Measurements from ENCODE around the gene GPR75.
"Not testable (repeated sequence)": the region's sequence is repeated elsewhere in the genome, so short reads cannot be mapped to it uniquely, and the experiment has no call there.

GPR75 gene

DNA sequence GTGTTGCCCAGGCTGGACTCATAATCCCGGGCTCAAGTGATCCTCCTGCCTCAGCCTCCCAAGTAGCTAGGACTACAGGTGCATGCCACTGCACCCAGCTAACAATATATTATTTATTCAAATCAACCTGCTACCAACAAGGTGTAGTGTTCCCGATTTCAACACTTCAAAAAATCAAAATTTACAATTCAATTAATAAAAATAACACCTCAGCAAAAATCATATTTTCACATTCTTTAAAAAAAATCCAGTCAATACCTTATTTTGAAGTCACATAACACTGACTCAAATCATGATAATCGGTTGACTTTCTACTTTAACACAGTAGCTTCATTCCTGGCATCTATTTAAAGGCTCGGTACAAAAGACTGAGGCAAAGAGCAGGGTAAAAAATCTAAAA, 7.2 kb downstream of the GPR75 start:
- Histone ChIP-seq H3K4me3 (replicated peaks; ENCODE audit: insufficient read depth, low read length) (no peak overlapping the region), H3K27me3 (ENCODE audit: insufficient read depth, poor library complexity, severe bottlenecking) (no peaks in the 10 kb centered on the region), H3K27ac (replicated peaks) (no peak overlapping the region)
- TF ChIP-seq POLR2AphosphoS5 (IDR thresholded peaks at IDR 0.05; ENCODE audit: low read depth), result no peak
- no peak for TF ChIP-seq GABPA (IDR thresholded peaks at IDR 0.05; ENCODE audit: low read depth)
- no peak for TF ChIP-seq SPI1 (IDR thresholded peaks at IDR 0.05; ENCODE audit: borderline replicate concordance, low read depth)
- no peak for DNase-seq (ENCODE audit: low read depth in 1 of 2, low spot score in 1 of 2)

DNA sequence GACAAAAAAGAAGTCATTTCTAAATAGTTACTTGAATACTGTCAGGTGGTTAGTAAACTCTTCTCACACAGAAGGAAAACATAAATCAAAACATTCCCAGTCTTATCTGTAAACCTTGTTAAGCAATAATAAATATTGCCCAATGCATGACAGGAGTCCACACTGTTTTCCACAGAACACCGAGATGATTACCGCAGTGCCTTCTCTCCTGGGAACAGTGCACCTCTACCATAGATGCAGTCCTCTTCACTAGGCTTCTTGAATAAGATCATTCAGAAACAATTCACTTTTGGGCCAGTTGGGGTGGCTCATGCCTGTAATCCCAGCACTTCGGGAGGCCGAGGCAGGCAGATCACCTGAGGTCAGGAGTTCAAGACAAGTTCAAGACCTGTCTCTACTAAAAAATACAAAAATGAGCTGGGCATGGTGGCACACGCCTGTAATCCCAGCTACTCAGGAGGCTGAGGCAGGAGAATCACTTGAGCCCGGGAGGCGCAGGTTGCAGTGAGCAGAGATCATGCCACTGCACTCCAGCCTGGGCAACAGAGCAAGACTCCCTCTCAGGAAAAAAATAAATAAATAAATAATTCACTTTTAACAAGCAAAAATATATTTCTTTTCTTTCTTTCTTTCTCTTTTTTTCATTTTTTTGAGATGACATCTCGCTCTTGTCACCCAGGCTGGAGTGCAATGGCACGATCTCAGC, 8.6 kb downstream of the GPR75 start:
- DNase-seq (ENCODE audit: low read depth in 1 of 2, low spot score in 1 of 2); H3K4me3 ChIP-seq (replicated peaks; ENCODE audit: insufficient read depth, low read length); H3K27me3 ChIP-seq (ENCODE audit: insufficient read depth, poor library complexity, severe bottlenecking); H3K27ac ChIP-seq (replicated peaks): not testable (repeated sequence)

DNA sequence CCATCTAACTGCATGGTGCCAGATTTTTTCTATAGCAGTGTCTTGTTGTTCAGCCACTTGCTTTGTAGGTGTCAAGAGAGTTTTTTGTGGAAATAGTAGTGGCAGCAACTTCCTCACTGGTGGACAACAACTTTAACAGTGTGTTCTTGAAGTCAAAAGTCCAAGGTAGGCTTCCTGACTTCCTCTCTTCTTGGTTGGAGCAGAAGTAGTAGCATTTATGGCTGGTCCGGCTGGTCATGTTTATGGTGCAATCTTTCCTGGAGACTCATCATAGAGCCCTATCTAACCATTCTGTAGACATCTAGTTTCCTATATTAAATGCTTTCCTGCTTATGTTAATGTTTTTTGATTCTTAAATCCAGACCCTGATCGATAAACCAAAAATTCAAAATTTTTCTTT, 11.7 kb downstream of the GPR75 start:
- peak; percentile 6 to 53 for DNase-seq (ENCODE audit: low read depth in 1 of 2, low spot score in 1 of 2)
- no peak overlapping the region for H3K4me3 ChIP-seq (replicated peaks; ENCODE audit: insufficient read depth, low read length)
- no peaks in the 10 kb centered on the region for H3K27me3 ChIP-seq (ENCODE audit: insufficient read depth, poor library complexity, severe bottlenecking)
- no peak overlapping the region for H3K27ac ChIP-seq (replicated peaks)
- peak; percentile 84 for TF ChIP-seq SPI1 (IDR thresholded peaks at IDR 0.05; ENCODE audit: borderline replicate concordance, low read depth)
- TF ChIP-seq, protein P1, sequence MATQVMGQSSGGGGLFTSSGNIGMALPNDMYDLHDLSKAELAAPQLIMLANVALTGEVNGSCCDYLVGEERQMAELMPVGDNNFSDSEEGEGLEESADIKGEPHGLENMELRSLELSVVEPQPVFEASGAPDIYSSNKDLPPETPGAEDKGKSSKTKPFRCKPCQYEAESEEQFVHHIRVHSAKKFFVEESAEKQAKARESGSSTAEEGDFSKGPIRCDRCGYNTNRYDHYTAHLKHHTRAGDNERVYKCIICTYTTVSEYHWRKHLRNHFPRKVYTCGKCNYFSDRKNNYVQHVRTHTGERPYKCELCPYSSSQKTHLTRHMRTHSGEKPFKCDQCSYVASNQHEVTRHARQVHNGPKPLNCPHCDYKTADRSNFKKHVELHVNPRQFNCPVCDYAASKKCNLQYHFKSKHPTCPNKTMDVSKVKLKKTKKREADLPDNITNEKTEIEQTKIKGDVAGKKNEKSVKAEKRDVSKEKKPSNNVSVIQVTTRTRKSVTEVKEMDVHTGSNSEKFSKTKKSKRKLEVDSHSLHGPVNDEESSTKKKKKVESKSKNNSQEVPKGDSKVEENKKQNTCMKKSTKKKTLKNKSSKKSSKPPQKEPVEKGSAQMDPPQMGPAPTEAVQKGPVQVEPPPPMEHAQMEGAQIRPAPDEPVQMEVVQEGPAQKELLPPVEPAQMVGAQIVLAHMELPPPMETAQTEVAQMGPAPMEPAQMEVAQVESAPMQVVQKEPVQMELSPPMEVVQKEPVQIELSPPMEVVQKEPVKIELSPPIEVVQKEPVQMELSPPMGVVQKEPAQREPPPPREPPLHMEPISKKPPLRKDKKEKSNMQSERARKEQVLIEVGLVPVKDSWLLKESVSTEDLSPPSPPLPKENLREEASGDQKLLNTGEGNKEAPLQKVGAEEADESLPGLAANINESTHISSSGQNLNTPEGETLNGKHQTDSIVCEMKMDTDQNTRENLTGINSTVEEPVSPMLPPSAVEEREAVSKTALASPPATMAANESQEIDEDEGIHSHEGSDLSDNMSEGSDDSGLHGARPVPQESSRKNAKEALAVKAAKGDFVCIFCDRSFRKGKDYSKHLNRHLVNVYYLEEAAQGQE (IDR thresholded peaks at IDR 0.05; ENCODE audit: insufficient replicate concordance, low read depth), result no peak

GRCh38 chr2:53843595-53843994, 16.2 kb downstream of the GPR75 start:
- TF ChIP-seq, protein P2, sequence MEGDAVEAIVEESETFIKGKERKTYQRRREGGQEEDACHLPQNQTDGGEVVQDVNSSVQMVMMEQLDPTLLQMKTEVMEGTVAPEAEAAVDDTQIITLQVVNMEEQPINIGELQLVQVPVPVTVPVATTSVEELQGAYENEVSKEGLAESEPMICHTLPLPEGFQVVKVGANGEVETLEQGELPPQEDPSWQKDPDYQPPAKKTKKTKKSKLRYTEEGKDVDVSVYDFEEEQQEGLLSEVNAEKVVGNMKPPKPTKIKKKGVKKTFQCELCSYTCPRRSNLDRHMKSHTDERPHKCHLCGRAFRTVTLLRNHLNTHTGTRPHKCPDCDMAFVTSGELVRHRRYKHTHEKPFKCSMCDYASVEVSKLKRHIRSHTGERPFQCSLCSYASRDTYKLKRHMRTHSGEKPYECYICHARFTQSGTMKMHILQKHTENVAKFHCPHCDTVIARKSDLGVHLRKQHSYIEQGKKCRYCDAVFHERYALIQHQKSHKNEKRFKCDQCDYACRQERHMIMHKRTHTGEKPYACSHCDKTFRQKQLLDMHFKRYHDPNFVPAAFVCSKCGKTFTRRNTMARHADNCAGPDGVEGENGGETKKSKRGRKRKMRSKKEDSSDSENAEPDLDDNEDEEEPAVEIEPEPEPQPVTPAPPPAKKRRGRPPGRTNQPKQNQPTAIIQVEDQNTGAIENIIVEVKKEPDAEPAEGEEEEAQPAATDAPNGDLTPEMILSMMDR (IDR thresholded peaks at IDR 0.05; ENCODE audit: insufficient read depth, low read length), result no peak
- no peak for TF ChIP-seq SPI1 (IDR thresholded peaks at IDR 0.05; ENCODE audit: borderline replicate concordance, low read depth)
- TF ChIP-seq GABPA (IDR thresholded peaks at IDR 0.05; ENCODE audit: low read depth), result no peak
- TF ChIP-seq, protein P1 (IDR thresholded peaks at IDR 0.05; ENCODE audit: insufficient replicate concordance, low read depth), result no peak
- H3K27me3 ChIP-seq (ENCODE audit: insufficient read depth, poor library complexity, severe bottlenecking), result no peaks in the 10 kb centered on the region

GRCh38 chr2:53842891-53843290, 16.9 kb downstream of the GPR75 start:
- H3K27ac ChIP-seq (replicated peaks), result no peak overlapping the region
- no peaks in the 10 kb centered on the region for H3K27me3 ChIP-seq (ENCODE audit: insufficient read depth, poor library complexity, severe bottlenecking)
- DNase-seq (ENCODE audit: low read depth in 1 of 2, low spot score in 1 of 2), result no peak
- H3K4me3 ChIP-seq (replicated peaks; ENCODE audit: insufficient read depth, low read length), result no peak overlapping the region
- TF ChIP-seq, protein P2 (IDR thresholded peaks at IDR 0.05; ENCODE audit: insufficient read depth, low read length), result no peak
- no peak for TF ChIP-seq SPI1 (IDR thresholded peaks at IDR 0.05; ENCODE audit: borderline replicate concordance, low read depth)
- TF ChIP-seq, protein P1 (IDR thresholded peaks at IDR 0.05; ENCODE audit: insufficient replicate concordance, low read depth), result no peak
- no peak for TF ChIP-seq POLR2AphosphoS5 (IDR thresholded peaks at IDR 0.05; ENCODE audit: low read depth)
- TF ChIP-seq GABPA (IDR thresholded peaks at IDR 0.05; ENCODE audit: low read depth), result no peak

More at GRCh38 chr2:53843595-53843994, 16.2 kb downstream of the GPR75 start:
- Histone ChIP-seq H3K27ac (replicated peaks) (no peak overlapping the region), H3K4me3 (replicated peaks; ENCODE audit: insufficient read depth, low read length) (no peak overlapping the region)
- no peak for DNase-seq (ENCODE audit: low read depth in 1 of 2, low spot score in 1 of 2)

- DNase-seq (ENCODE audit: low read depth in 1 of 2, low spot score in 1 of 2); H3K27ac ChIP-seq (replicated peaks); H3K27me3 ChIP-seq (ENCODE audit: insufficient read depth, poor library complexity, severe bottlenecking); H3K4me3 ChIP-seq (replicated peaks; ENCODE audit: insufficient read depth, low read length): not testable (repeated sequence)
Measured at GRCh38 chr2:53841651-53842050, 18.1 kb downstream of the GPR75 start.
